ENCODE measurements around the gene OR6C74. TPM values are rescaled to one million over a fixed set of nuclear protein-coding genes. Genes with fewer than 3 reads are reported as not detected.

OR6C74 gene
- polyA plus RNA-seq (2013, experiment 1 of 2), result not detected
- not detected for polyA plus RNA-seq (2013, experiment 2 of 2)

DNA sequence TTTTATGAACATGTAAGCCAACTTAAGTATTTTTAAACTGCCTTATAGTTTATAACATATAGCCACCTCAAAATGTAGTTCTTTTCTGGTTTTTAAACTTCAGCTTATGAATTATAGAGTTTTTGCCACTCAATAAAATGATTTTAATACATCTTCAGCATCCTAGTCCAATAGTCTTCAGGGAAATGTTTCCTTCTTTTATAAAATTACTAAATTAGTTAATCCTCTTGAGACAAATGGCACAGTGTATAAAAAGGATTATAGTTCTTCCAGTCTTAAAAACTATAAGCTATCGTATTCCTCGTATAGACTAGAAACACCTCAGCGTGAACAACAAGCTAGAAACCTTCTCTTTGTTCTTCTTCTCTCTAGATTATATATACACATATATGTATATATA is at the start of gene OR6C74:
TSS of gene OR6C74 (plus strand) at position 301 of the 400 bp plus-strand sequence. CDS start 2,679 bp downstream, outside the sequence.
- no peaks in the 10 kb centered on the region for H3K36me3 ChIP-seq (ENCODE audit: insufficient read depth, low read length)
- no peak within 1 kb of the TSS for H3K4me3 ChIP-seq (ENCODE audit: low read length)
- no peaks in the 10 kb centered on the region for H3K4me1 ChIP-seq (ENCODE audit: insufficient read depth, low read length)
- no peak within 1 kb of the TSS for H3K27ac ChIP-seq (ENCODE audit: low read depth, low read length)
- H3K27me3 ChIP-seq (ENCODE audit: insufficient read depth, low read length), result no peaks in the 10 kb centered on the region
- H3K9me3 ChIP-seq (ENCODE audit: insufficient read depth, low read depth, low read length), result no peaks in the 10 kb centered on the region
- no CpG with 5 or more reads among the region's 3 CpGs for whole genome bisulfite sequencing
- H3K9ac ChIP-seq (ENCODE audit: low read depth, low read length), result no peak within 1 kb of the TSS

DNA sequence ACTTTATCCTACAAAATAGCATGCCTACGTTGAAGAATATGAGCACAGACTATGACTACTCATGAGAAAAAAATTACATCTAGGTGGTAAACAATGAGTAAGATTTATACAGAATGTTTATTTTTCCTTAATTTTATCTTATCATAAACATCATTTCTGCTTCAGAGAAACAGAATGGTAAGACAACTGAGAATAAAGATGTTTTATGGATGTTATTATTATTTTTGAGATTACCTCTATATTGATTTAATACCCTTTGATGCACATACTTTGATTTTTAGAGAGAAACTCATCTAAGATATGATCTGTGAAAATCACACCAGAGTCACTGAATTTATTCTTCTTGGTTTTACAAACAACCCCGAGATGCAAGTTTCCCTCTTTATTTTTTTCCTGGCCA is 23.7 kb upstream of the OR6C74 start, which contains the start of gene OR10A7:
TSS of gene OR10A7 (plus strand) at position 301 of the 400 bp plus-strand sequence. CDS start at position 301, 0 bp downstream.
- 97% methylated on average over 2 of the region's 2 CpGs for WGBS
- Histone ChIP-seq H3K4me1 (ENCODE audit: insufficient read depth, low read length) (no peaks in the 10 kb centered on the region), H3K9ac (ENCODE audit: low read depth, low read length) (no peak within 1 kb of the TSS), H3K36me3 (ENCODE audit: insufficient read depth, low read length) (no peaks in the 10 kb centered on the region), H3K27ac (ENCODE audit: low read depth, low read length) (no peak within 1 kb of the TSS), H3K27me3 (ENCODE audit: insufficient read depth, low read length) (no peaks in the 10 kb centered on the region), H3K4me3 (ENCODE audit: low read length) (no peak within 1 kb of the TSS), H3K9me3 (ENCODE audit: insufficient read depth, low read depth, low read length) (no peaks in the 10 kb centered on the region)

DNA sequence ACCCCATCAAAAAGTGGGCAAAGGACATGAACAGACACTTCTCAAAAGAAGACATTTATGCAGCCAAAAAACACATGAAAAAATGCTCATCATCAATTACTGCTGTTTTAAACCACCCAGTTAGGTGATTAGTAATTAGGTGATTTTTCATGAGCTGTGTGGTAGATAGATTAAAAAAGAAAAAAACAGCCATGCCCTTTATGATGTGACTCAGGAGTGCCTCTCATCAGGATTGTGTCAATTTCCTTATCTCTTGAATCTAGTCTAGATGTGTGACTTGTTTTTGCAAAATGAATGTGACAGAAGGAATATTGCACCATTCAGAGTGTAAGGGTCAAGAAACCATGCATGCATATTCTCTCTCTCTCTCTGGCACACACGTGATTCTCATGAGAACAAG is 17.9 kb upstream of the OR6C74 start:
- Histone ChIP-seq H3K9me3 (ENCODE audit: insufficient read depth, low read depth, low read length) (no peaks in the 10 kb centered on the region), H3K4me1 (ENCODE audit: insufficient read depth, low read length) (no peaks in the 10 kb centered on the region), H3K27ac (ENCODE audit: low read depth, low read length) (no peak overlapping the region), H3K4me3 (ENCODE audit: low read length) (no peak overlapping the region), H3K36me3 (ENCODE audit: insufficient read depth, low read length) (no peaks in the 10 kb centered on the region), H3K27me3 (ENCODE audit: insufficient read depth, low read length) (no peaks in the 10 kb centered on the region), H3K9ac (ENCODE audit: low read depth, low read length) (no peak overlapping the region)
- no CpG with 5 or more reads among the region's 1 CpG for WGBS

DNA sequence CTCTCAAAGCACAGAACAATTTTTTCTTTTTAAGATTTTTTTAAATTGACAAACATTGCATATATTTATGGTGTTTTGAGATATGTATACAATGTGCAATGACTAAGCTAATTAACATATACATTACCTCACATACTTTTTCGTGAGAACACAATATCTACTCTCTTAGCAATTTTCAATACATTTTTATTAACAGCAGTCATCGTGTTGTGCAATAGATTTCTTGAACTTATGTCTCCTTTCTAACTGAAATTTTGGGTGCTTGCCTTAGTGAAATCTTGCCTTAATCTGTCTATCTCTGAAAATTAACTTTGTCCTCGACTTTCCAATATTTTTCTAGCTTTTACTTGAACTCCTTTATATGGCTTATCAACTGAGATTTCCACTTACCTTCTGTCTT is 16.8 kb upstream of the OR6C74 start:
- Histone ChIP-seq H3K9me3 (ENCODE audit: insufficient read depth, low read depth, low read length) (no peaks in the 10 kb centered on the region), H3K4me3 (ENCODE audit: low read length) (no peak overlapping the region), H3K27me3 (ENCODE audit: insufficient read depth, low read length) (no peaks in the 10 kb centered on the region), H3K9ac (ENCODE audit: low read depth, low read length) (no peak overlapping the region), H3K36me3 (ENCODE audit: insufficient read depth, low read length) (no peaks in the 10 kb centered on the region), H3K27ac (ENCODE audit: low read depth, low read length) (no peak overlapping the region), H3K4me1 (ENCODE audit: insufficient read depth, low read length) (no peaks in the 10 kb centered on the region)
- WGBS, result 89% methylated on average over 3 of the region's 3 CpGs

DNA sequence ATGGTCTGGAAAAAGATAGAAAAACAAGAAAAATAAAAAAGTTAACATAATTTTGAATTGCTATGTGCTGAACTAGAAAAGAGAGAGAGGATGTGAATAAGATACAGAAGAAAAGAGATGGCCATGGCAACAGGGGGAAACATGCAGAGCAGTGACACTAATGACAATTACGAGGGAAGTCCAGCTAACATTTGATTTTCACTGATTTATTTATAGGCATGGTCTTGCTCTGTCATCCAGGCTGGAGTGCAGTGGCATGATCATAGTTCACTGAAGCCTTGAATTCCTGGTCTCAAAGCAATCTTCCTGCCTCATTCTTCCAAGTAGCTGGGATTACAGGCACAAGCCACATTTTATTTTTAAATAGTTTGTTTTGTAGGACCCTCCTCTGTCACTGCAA is 1.8 kb downstream of the OR6C74 start:
- no peak overlapping the region for H3K9ac ChIP-seq (ENCODE audit: low read depth, low read length)
- H3K9me3 ChIP-seq (ENCODE audit: insufficient read depth, low read depth, low read length), result no peaks in the 10 kb centered on the region
- no peak overlapping the region for H3K4me3 ChIP-seq (ENCODE audit: low read length)
- H3K4me1 ChIP-seq (ENCODE audit: insufficient read depth, low read length), result no peaks in the 10 kb centered on the region
- WGBS, result 84% methylated on average over 1 of the region's 1 CpG
- H3K27me3 ChIP-seq (ENCODE audit: insufficient read depth, low read length), result no peaks in the 10 kb centered on the region
- H3K27ac ChIP-seq (ENCODE audit: low read depth, low read length), result no peak overlapping the region
- no peaks in the 10 kb centered on the region for H3K36me3 ChIP-seq (ENCODE audit: insufficient read depth, low read length)

DNA sequence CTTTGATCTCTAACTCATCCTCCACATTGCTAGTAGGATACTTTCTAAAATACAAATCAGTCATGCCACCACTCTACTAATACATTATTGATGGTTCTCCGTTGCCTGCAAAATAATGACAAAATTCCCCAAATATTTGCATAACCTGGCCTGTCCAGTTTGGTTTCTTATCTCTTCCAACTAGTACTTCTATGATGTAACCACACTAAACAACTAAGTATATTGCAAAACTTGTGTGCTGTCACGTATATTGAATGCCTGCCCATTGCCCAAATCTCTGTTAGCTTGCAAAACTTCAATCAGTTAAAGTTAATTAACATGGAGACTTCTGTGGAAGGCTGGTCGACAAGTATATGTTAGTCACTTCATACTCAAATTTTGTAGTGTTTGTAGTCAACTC is 6.5 kb downstream of the OR6C74 start:
- no peaks in the 10 kb centered on the region for H3K27me3 ChIP-seq (ENCODE audit: insufficient read depth, low read length)
- 93% methylated on average over 2 of the region's 3 CpGs for WGBS
- no peak overlapping the region for H3K27ac ChIP-seq (ENCODE audit: low read depth, low read length)
- no peaks in the 10 kb centered on the region for H3K4me1 ChIP-seq (ENCODE audit: insufficient read depth, low read length)
- H3K9me3 ChIP-seq (ENCODE audit: insufficient read depth, low read depth, low read length), result no peaks in the 10 kb centered on the region
- no peak overlapping the region for H3K4me3 ChIP-seq (ENCODE audit: low read length)
- no peaks in the 10 kb centered on the region for H3K36me3 ChIP-seq (ENCODE audit: insufficient read depth, low read length)
- H3K9ac ChIP-seq (ENCODE audit: low read depth, low read length), result no peak overlapping the region

DNA sequence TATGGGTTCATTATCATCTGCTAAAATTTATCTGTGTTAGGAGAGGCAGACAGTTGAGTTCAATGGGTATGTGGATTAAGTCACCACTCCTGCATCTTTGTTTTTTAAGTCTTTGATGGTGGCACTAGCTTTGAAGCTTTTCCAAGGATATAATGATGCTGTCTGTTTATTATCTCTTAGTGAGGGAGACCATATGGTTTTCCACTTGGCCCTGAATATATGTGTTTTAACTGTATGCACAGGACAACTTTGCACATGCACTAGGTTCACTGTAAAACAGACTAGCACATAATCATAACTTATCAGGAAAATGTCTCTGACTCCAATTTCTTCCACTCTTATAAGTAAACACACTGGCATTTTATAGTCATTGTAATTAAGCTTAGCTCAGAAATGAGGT is 8.9 kb downstream of the OR6C74 start:
- H3K4me1 ChIP-seq (ENCODE audit: insufficient read depth, low read length), result no peaks in the 10 kb centered on the region
- no peak overlapping the region for H3K9ac ChIP-seq (ENCODE audit: low read depth, low read length)
- no peaks in the 10 kb centered on the region for H3K36me3 ChIP-seq (ENCODE audit: insufficient read depth, low read length)
- no peak overlapping the region for H3K27ac ChIP-seq (ENCODE audit: low read depth, low read length)
- H3K27me3 ChIP-seq (ENCODE audit: insufficient read depth, low read length), result no peaks in the 10 kb centered on the region
- no peaks in the 10 kb centered on the region for H3K9me3 ChIP-seq (ENCODE audit: insufficient read depth, low read depth, low read length)
- H3K4me3 ChIP-seq (ENCODE audit: low read length), result no peak overlapping the region

DNA sequence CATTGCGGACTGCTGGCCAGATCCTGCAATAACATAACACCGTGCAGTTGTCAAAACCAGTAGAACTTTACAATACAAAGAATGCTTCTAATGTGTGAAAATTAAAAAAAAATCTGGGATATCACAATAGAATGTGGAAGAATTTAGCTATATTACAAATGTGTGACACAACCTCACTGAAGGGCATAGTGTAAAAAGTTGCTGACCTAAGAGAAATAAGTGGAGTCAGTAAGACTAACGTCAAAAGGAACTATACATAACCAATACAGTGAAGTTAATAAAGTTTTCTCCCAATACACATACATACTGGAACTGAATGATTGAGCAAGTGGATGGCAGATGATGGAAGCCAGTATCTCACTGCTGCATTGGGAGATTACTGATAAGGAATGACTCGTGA is 12.4 kb downstream of the OR6C74 start:
- Histone ChIP-seq H3K9ac (ENCODE audit: low read depth, low read length) (no peak overlapping the region), H3K27ac (ENCODE audit: low read depth, low read length) (no peak overlapping the region), H3K4me1 (ENCODE audit: insufficient read depth, low read length) (no peaks in the 10 kb centered on the region), H3K9me3 (ENCODE audit: insufficient read depth, low read depth, low read length) (no peaks in the 10 kb centered on the region), H3K36me3 (ENCODE audit: insufficient read depth, low read length) (no peaks in the 10 kb centered on the region), H3K4me3 (ENCODE audit: low read length) (no peak overlapping the region), H3K27me3 (ENCODE audit: insufficient read depth, low read length) (no peaks in the 10 kb centered on the region)
- WGBS, result 90% methylated on average over 2 of the region's 4 CpGs

DNA sequence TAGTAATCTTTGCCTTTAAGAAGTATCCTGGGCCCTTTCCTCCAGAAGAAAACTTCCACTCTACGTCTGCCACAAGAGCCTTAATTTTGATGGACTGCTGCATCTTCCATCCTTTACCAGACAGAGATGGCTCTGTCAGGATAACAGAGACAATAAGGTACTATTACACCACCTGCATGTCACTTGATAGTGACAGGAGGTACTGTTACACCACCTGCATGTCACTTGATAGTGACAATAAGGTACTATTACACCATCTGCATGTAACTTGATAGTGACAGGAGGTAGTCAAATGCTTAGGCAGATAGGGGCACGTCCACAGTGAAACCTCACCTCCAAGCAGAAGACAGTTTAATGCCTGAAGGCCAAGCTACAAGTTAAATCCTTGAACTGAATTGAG is 13.9 kb downstream of the OR6C74 start:
- Histone ChIP-seq H3K36me3 (ENCODE audit: insufficient read depth, low read length) (no peaks in the 10 kb centered on the region), H3K4me1 (ENCODE audit: insufficient read depth, low read length) (no peaks in the 10 kb centered on the region), H3K9ac (ENCODE audit: low read depth, low read length) (no peak overlapping the region), H3K4me3 (ENCODE audit: low read length) (no peak overlapping the region), H3K27me3 (ENCODE audit: insufficient read depth, low read length) (no peaks in the 10 kb centered on the region), H3K9me3 (ENCODE audit: insufficient read depth, low read depth, low read length) (no peaks in the 10 kb centered on the region), H3K27ac (ENCODE audit: low read depth, low read length) (no peak overlapping the region)
- 75% methylated on average over 2 of the region's 2 CpGs for WGBS

DNA sequence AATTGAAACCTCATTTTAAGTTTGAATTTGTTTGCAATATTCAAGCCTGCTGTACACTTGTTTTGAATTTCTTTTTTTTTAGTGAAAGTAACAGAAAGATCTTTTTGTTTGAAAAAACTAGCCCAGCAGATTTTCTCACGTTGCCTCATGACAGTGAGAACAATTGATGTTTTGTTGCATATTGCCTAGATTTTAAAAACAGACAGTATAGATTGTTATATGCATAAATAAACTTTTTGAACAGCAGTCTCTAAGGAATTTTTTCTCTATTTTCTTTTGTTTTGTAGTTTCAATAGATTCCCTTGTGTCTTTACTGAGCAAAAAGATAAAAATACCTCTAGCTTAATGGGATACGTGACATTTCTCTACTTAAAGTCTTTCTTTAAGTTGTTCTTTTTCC is 36.6 kb downstream of the OR6C74 start:
- Histone ChIP-seq H3K4me1 (ENCODE audit: insufficient read depth, low read length) (no peaks in the 10 kb centered on the region), H3K9ac (ENCODE audit: low read depth, low read length) (no peak overlapping the region), H3K9me3 (ENCODE audit: insufficient read depth, low read depth, low read length) (no peaks in the 10 kb centered on the region), H3K36me3 (ENCODE audit: insufficient read depth, low read length) (no peaks in the 10 kb centered on the region), H3K4me3 (ENCODE audit: low read length) (no peak overlapping the region), H3K27me3 (ENCODE audit: insufficient read depth, low read length) (no peaks in the 10 kb centered on the region), H3K27ac (ENCODE audit: low read depth, low read length) (no peak overlapping the region)
- 75% methylated on average over 1 of the region's 2 CpGs for WGBS

DNA sequence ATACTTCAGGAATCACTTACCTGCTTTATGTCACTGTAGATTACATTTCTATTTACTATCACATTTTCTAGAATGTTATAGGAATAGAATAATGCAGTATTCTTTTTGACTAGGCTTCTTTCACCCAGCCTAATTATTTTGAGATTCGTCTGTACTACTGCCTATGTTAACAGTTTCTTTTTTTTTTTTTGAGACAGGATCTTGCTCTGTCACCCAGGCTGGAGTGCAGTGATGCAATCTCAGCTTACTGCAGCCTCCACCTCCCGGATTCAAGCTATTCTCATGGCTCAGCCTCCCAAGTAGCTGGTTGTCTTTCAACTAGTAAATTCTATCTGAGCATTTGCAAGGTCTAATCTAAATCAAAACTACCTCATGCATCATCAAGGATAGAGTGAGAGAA is 45.6 kb downstream of the OR6C74 start:
- 90% methylated on average over 2 of the region's 2 CpGs for WGBS
- Histone ChIP-seq H3K27ac (ENCODE audit: low read depth, low read length) (no peak overlapping the region), H3K9me3 (ENCODE audit: insufficient read depth, low read depth, low read length) (peaks cover 4% of the 10 kb centered on the region; the same call in 1 of the 2 replicates), H3K27me3 (ENCODE audit: insufficient read depth, low read length) (no peaks in the 10 kb centered on the region), H3K4me3 (ENCODE audit: low read length) (no peak overlapping the region), H3K36me3 (ENCODE audit: insufficient read depth, low read length) (no peaks in the 10 kb centered on the region), H3K4me1 (ENCODE audit: insufficient read depth, low read length) (no peaks in the 10 kb centered on the region), H3K9ac (ENCODE audit: low read depth, low read length) (no peak overlapping the region)

All from HUES64 (cell line).